Naive thymus-derived CD8-positive, alpha-beta T cell (primary cell): ENCODE measurements around the gene BLVRB. TPM values are rescaled to one million over a fixed set of nuclear protein-coding genes. Genes with fewer than 3 reads are reported as not detected.

Experiments used
- ATAC-seq, 2 donors: fragments of 150-1000 bp; cut with Tn5 transposase in 1 of 2; sonication (Bioruptor Pico), chemical (Tn5 transposase) in 1 of 2; 1 replicate in 1 of 2; 2 replicates in 1 of 2; pipeline ENCODE4 v1.10.0; 2021; ENCODE audit warnings: mild to moderate bottlenecking in 2 of 2, moderate library complexity in 2 of 2
- POLR2A ChIA-PET: fragments of 350-600 bp; sonication (Branson Sonifier 250); formaldehyde crosslinking; loops from one replicate; lab custom pipeline; 2021; ENCODE audit warnings: antibody characterized with exemption; lab: Charles Lee
- DNase-seq, 10 donors: peaks; one replicate each; pipeline versions ENCODE4 v3.0.0 to v3.0.0-alpha.2; 2020 to 2022
- H3K27ac Mint-ChIP-seq, 10 donors: one replicate each; pipeline ENCODE4 v1.8.0; 2020 to 2022; ENCODE audit warnings: mild to moderate bottlenecking in 10 of 10, mixed read lengths in 10 of 10, moderate library complexity in 4 of 10, inconsistent platforms in 1 of 10
- H3K27me3 Mint-ChIP-seq, 5 donors: one replicate each; pipeline ENCODE4 v1.8.0; 2021 to 2022; ENCODE audit warnings: mixed read lengths in 5 of 5
- H3K36me3 Mint-ChIP-seq, 3 donors: one replicate each; pipeline ENCODE4 v1.8.0; 2020 to 2022; ENCODE audit warnings: mixed read lengths in 3 of 3, mild to moderate bottlenecking in 2 of 3, inconsistent platforms in 1 of 3
- H3K4me1 Mint-ChIP-seq, 4 donors: one replicate each; pipeline ENCODE4 v1.8.0; 2021 to 2022; ENCODE audit warnings: mixed read lengths in 4 of 4
- H3K4me3 Mint-ChIP-seq, 10 donors: one replicate each; pipeline ENCODE4 v1.8.0; 2020 to 2022; ENCODE audit warnings: mild to moderate bottlenecking in 10 of 10, mixed read lengths in 10 of 10, moderate library complexity in 6 of 10, inconsistent platforms in 1 of 10
- H3K9me3 Mint-ChIP-seq, 9 donors: one replicate each; pipeline ENCODE4 v1.8.0; 2020 to 2022; ENCODE audit warnings: mixed read lengths in 9 of 9, mild to moderate bottlenecking in 3 of 9, inconsistent platforms in 1 of 9, moderate library complexity in 1 of 9
- polyA plus RNA-seq, 3 donors: library from polyadenylated mRNA; unstranded; fragments of 300-500 nt; fragmentation: Illumina TruSeq; gene quantifications; one replicate each; pipeline ENCODE4 v1.2.3, GENCODE V29; 2021
- total RNA-seq, 8 experiments: library from RNA in 2 of 8; stranded (reverse) in 2 of 8; gene quantifications; one replicate each; pipeline ENCODE4 v1.2.3 and lab custom pipeline; 2021 to 2026

BLVRB gene
- total and polyA plus RNA-seq, 5 experiments from 2014 or later, result 11.8 to 27.8 (median 17.3) TPM

GRCh38 chr19:40418040-40418439 lies 47.5 kb downstream of the BLVRB start:
- peak overlapping the region in 3 of 10 donors; percentile 13 to 22 (median 19) for H3K4me3 Mint-ChIP-seq

DNA sequence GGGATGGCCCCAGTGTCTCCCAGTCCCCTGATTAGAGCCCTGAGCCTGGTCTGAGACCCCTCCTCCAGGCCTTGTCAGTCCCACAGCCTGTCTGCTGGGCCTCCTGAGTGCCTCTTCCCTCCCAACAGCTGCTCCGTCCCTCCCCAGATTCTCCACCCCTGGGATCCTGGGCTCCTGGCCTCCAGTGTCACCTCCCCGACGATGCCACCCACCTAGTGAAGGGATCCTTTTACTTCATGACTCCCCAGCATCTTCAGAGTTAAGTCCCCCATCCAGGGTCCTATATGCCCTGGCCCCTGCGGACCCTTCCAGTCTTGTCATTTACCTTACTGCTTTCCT lies 47.9 kb downstream of the BLVRB start:
- Mint-ChIP-seq H3K4me1 (peaks cover 14 to 60% (median 34%) of the 10 kb centered on the region in 4 donors), H3K9me3 (no peaks in the 10 kb centered on the region), H3K36me3 (peaks cover 0 to 5% (median 0%) of the 10 kb centered on the region in 3 donors), H3K27ac (peak overlapping the region in 5 of 10 donors; percentile 21 to 87 (median 60)), H3K4me3 (peak overlapping the region in 2 of 10 donors; percentile 13 to 22), H3K27me3 (peaks cover 0 to 2% (median 0%) of the 10 kb centered on the region in 5 donors)
- no peak for DNase-seq
- no peak for ATAC-seq
- POLR2A ChIA-PET, result interaction anchor here (0.6 to 1.0 kb wide), 2 partner anchors 14 to 178 kb away, joined by 3 read pairs; no protein-coding TSS in a partner anchor

More at GRCh38 chr19:40418040-40418439, 47.5 kb downstream of the BLVRB start:
- peaks cover 0 to 2% (median 0%) of the 10 kb centered on the region in 5 donors for H3K27me3 Mint-ChIP-seq
- no peak for DNase-seq
- peaks cover 0 to 6% (median 0%) of the 10 kb centered on the region in 3 donors for H3K36me3 Mint-ChIP-seq
- POLR2A ChIA-PET, result interaction anchor here (1.2 kb wide), 1 partner anchor 113 kb away, joined by 3 read pairs; no protein-coding TSS in a partner anchor
- no peak for ATAC-seq
- H3K27ac Mint-ChIP-seq, result peak overlapping the region in 6 of 10 donors; percentile 21 to 87 (median 50)
- no peaks in the 10 kb centered on the region for H3K9me3 Mint-ChIP-seq
- peaks cover 14 to 58% (median 34%) of the 10 kb centered on the region in 4 donors for H3K4me1 Mint-ChIP-seq

DNA sequence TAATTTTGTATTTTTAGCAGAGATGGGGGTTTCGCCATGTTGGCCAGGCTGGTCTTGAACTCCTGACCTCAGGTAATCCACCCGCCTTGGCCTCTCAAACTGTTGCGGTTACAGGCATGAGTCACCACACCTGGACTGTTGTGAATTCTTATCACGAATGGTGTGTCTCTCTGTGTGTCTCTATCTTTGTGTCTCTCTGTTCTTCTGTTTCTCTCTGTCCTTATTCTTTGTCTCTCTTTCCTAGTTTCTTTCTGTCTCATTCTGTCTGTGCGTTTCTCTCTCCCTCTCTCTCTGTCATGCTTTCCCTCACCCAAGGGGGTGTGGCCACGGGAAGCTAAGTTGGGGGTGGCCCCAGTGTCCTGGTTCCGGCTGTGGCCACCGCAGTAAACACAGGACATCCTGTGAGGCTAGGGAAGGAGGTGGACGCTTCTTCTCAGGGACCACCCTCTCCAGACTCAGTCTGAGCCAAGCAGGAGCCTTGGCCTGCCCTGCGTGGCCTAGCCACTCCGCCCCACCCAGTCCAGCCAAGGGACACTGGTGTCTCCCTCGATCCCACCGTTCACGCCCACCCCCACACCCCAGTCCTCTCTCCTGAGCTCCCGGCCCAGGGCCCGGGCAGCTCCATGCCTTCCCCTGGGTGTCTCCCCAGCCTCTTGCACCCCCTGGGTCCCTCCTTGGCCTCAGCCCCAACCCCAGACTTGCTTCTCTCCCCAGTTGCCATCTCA lies 48.5 kb downstream of the BLVRB start:
- peak overlapping the region in 3 of 10 donors; percentile 0 to 41 (median 26) for H3K4me3 Mint-ChIP-seq
- H3K27ac Mint-ChIP-seq, result peak overlapping the region in 5 of 10 donors; percentile 27 to 93 (median 84)
- H3K9me3 Mint-ChIP-seq, result no peaks in the 10 kb centered on the region
- peaks cover 0 to 2% (median 0%) of the 10 kb centered on the region in 5 donors for H3K27me3 Mint-ChIP-seq
- ATAC-seq (no peak), DNase-seq (no peak)
- no peaks in the 10 kb centered on the region for H3K36me3 Mint-ChIP-seq
- H3K4me1 Mint-ChIP-seq, result peaks cover 14 to 55% (median 31%) of the 10 kb centered on the region in 4 donors
- POLR2A ChIA-PET, result interaction anchor here (0.6 to 1.0 kb wide), 2 partner anchors 14 to 178 kb away, joined by 3 read pairs; no protein-coding TSS in a partner anchor

DNA sequence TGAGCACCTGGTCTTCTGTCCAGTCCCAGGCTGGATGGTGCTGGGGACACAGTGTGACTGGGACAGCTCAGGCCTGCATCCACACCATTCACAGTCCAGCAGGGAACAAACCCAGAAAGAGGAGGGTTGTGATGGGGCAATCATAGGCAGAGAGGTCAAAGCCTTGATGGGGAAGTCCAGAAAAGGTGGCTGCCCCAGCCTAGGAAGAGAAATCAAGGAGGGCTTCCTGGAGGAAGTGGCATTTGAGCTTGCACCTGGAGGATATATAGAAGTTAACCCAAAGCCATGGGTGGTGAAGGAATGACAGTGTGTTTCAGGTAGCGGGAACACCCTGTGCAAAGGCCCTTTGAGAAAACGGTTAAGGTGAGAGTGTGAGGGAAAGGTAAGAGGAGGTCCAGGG lies 49.8 kb downstream of the BLVRB start:
- Mint-ChIP-seq H3K27ac (peak overlapping the region in 3 of 10 donors; percentile 29 to 48 (median 39)), H3K4me3 (peak overlapping the region in 1 of 10 donors; percentile 8), H3K9me3 (no peaks in the 10 kb centered on the region), H3K4me1 (peaks cover 14 to 52% (median 30%) of the 10 kb centered on the region in 4 donors), H3K36me3 (no peaks in the 10 kb centered on the region), H3K27me3 (peaks cover 0 to 2% (median 0%) of the 10 kb centered on the region in 5 donors)
- POLR2A ChIA-PET, result interaction anchor here (0.7 kb wide), 2 partner anchors 27 to 1760 kb away, joined by 3 to 5 read pairs; no protein-coding TSS in a partner anchor
- no peak for ATAC-seq
- DNase-seq, result no peak

- Mint-ChIP-seq H3K9me3 (no peaks in the 10 kb centered on the region), H3K27me3 (peaks cover 0 to 2% (median 0%) of the 10 kb centered on the region in 5 donors), H3K4me3 (no peak overlapping the region), H3K36me3 (no peaks in the 10 kb centered on the region), H3K27ac (no peak overlapping the region), H3K4me1 (peaks cover 14 to 51% (median 28%) of the 10 kb centered on the region in 4 donors)
- POLR2A ChIA-PET, result interaction anchor here (0.5 to 1.6 kb wide), 5 partner anchors 8 to 51 kb away, joined by 3 to 5 read pairs (median 3); partner anchors contain the start of genes BLVRB and SERTAD1
- peak in 1 of 10 donors; percentile 54 for DNase-seq
- ATAC-seq, result no peak
Measured at GRCh38 chr19:40414542-40415535, 50.7 kb downstream of the BLVRB start.

DNA sequence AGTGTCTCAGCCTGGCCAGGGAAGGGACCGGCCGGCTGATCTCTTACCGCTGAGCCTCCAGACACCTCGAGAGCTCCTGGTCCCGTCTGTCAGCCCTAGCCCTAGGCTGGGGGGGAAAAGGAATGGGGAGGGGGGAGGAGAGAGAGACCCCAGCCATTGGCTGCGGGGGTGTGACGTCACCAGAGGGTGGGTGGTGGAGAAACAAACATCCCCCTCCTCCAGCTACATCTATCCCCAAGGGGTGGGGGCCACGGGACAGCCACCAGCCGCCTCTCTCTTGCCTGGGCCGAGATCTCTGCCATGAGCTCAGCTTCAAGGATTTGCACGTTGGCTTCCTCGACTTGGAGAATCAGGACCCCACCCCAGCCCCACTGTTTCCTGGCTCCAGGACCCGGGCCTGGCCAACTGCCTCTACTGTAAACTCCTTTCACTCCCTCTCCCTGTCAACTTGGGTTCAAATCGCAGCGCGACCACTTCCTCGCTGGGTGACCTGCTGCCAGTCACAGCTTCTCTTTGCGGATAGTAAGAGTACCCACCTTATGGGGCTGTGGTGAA lies 52.2 kb downstream of the BLVRB start, which contains the start of gene PRX:
Gene PRX (minus strand): TSS at position 88 of the 555 bp plus-strand sequence. CDS start 5,446 bp downstream, outside the sequence.
- POLR2A ChIA-PET, result interaction anchor here (0.7 to 1.8 kb wide), 5 partner anchors 8 to 337 kb away, joined by 3 to 8 read pairs (median 4); partner anchors contain the start of genes ACTMAP and SERTAD1
- DNase-seq, result peak in 1 of 10 donors; percentile 58
- Mint-ChIP-seq H3K9me3 (no peaks in the 10 kb centered on the region), H3K36me3 (no peaks in the 10 kb centered on the region), H3K4me1 (peaks cover 12 to 46% (median 24%) of the 10 kb centered on the region in 4 donors), H3K27me3 (peaks cover 0 to 2% (median 0%) of the 10 kb centered on the region in 5 donors), H3K4me3 (peak within 1 kb of the TSS in 3 of 10 donors; percentile 18 to 32 (median 29)), H3K27ac (peak within 1 kb of the TSS in 4 of 10 donors; percentile 3 to 45 (median 28))
- ATAC-seq, result no peak

GRCh38 chr19:40412866-40413265 lies 52.7 kb downstream of the BLVRB start:
- ATAC-seq, result no peak
- POLR2A ChIA-PET, result interaction anchor here (0.7 to 1.8 kb wide), 3 partner anchors 8 to 337 kb away, joined by 3 to 8 read pairs (median 4); partner anchors contain the start of gene ACTMAP
- H3K9me3 Mint-ChIP-seq, result no peaks in the 10 kb centered on the region
- peak overlapping the region in 1 of 10 donors; percentile 13 for H3K27ac Mint-ChIP-seq
- peaks cover 0 to 2% (median 0%) of the 10 kb centered on the region in 5 donors for H3K27me3 Mint-ChIP-seq
- no peaks in the 10 kb centered on the region for H3K36me3 Mint-ChIP-seq
- peaks cover 12 to 47% (median 26%) of the 10 kb centered on the region in 4 donors for H3K4me1 Mint-ChIP-seq
- no peak overlapping the region for H3K4me3 Mint-ChIP-seq
- no peak for DNase-seq

DNA sequence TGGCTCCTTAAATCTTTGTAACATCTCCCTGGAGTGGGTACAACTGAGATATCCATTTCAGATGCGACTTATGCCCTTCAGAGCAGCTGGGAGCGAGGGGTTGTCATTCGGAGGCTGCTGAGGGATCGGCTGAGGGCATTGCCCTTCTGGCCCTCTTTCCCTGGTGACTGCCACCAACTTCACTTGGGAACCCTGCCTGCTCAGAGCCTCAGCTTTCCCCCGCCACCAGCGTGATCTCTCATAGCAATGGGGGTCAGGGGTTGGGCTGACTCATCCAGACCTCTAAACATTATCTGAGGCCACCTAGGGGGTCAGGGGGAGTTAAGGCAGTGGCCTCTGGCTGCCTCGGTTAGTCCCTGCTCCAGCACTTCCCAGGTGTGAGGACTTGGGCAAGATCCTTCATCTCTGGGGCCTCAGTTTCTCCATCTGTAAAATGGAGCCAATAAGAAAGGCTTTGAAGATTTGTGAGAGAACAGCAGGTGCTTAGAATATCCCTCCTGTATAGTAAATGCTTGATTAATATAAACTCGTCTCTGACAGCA lies 53.5 kb downstream of the BLVRB start:
- H3K9me3 Mint-ChIP-seq, result no peaks in the 10 kb centered on the region
- H3K36me3 Mint-ChIP-seq, result no peaks in the 10 kb centered on the region
- peaks cover 6 to 41% (median 22%) of the 10 kb centered on the region in 4 donors for H3K4me1 Mint-ChIP-seq
- H3K4me3 Mint-ChIP-seq, result no peak overlapping the region
- peak overlapping the region in 3 of 10 donors; percentile 20 to 45 (median 36) for H3K27ac Mint-ChIP-seq
- DNase-seq (no peak), ATAC-seq (no peak)
- peaks cover 0 to 2% (median 0%) of the 10 kb centered on the region in 5 donors for H3K27me3 Mint-ChIP-seq
- POLR2A ChIA-PET, result interaction anchor here (0.6 to 1.8 kb wide), 3 partner anchors 8 to 11 kb away, joined by 3 to 8 read pairs (median 4); no protein-coding TSS in a partner anchor

DNA sequence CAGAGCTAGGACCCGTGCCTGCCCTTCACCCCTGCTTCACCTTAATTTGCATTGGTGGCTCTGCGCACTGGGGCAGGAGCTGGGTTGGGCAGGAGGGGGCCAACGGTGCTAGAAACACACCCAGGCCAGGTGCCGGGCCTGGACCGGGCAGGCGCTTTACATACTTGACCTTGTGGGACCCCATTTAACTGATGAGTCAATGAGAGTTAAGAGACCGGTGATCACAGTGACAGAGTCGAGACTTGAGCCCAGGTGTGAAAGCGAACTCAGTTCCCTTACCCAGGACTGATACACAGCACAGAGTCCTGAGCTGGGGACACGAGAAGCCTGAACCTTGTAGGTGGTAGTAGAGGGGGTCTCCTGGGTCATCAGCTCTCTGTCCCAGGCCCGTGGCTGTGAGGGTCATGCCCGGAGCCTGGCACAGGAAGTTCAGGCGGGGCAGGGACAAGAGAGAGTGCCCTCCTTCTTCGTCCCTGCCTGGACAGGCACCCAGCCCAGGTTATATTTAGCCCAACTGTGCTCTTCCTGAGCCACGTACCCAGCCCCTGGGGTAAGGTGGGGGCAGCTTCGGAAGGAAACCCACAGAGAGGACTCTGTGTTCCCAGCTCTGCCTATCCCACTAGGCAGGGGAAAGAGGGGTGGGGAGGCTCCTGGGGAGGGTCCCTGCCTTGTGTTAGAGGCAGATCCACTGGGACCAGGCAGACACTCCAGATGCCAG lies 54.3 kb downstream of the BLVRB start:
- peaks cover 4 to 36% (median 18%) of the 10 kb centered on the region in 4 donors for H3K4me1 Mint-ChIP-seq
- H3K4me3 Mint-ChIP-seq, result no peak overlapping the region
- ATAC-seq, result no peak
- POLR2A ChIA-PET, result interaction anchor here (0.6 kb wide), 1 partner anchor 10 kb away, joined by 3 read pairs; no protein-coding TSS in a partner anchor
- DNase-seq, result no peak
- peak overlapping the region in 1 of 10 donors; percentile 45 for H3K27ac Mint-ChIP-seq
- H3K27me3 Mint-ChIP-seq, result peaks cover 0 to 1% (median 0%) of the 10 kb centered on the region in 5 donors
- H3K36me3 Mint-ChIP-seq, result no peaks in the 10 kb centered on the region
- H3K9me3 Mint-ChIP-seq, result no peaks in the 10 kb centered on the region

GRCh38 chr19:40410030-40410389 lies 55.5 kb downstream of the BLVRB start:
- no peak overlapping the region for H3K27ac Mint-ChIP-seq
- H3K9me3 Mint-ChIP-seq, result no peaks in the 10 kb centered on the region
- peaks cover 0 to 1% (median 0%) of the 10 kb centered on the region in 5 donors for H3K27me3 Mint-ChIP-seq
- POLR2A ChIA-PET, result interaction anchor here (1.1 kb wide), 1 partner anchor 10 kb away, joined by 3 read pairs; no protein-coding TSS in a partner anchor
- ATAC-seq, result no peak
- no peaks in the 10 kb centered on the region for H3K36me3 Mint-ChIP-seq
- DNase-seq, result no peak
- no peak overlapping the region for H3K4me3 Mint-ChIP-seq
- peaks cover 5 to 27% (median 20%) of the 10 kb centered on the region in 4 donors for H3K4me1 Mint-ChIP-seq
